Breast epithelium (tissue), 3 donors: ENCODE data around the gene NBPF3.
"Not testable (repeated sequence)": the region's sequence is repeated elsewhere in the genome, so short reads cannot be mapped to it uniquely, and the experiment has no call there.

Source experiments
- CTCF ChIP-seq, 3 donors: fragments of 450-650 bp; IDR thresholded peaks; one replicate each; pipeline ENCODE4 v1.5.1; 2016 to 2017; ENCODE audit warnings: antibody characterized with exemption in 3 of 3, mild to moderate bottlenecking in 3 of 3, moderate library complexity in 3 of 3
- POLR2A ChIP-seq: fragments of 450-650 bp; IDR thresholded peaks from one replicate; pipeline ENCODE4 v1.6.1; 2016; ENCODE audit warnings: antibody characterized with exemption, mild to moderate bottlenecking, moderate library complexity
- POLR2AphosphoS5 ChIP-seq, 3 donors: sonication (generic); formaldehyde crosslinking; IDR thresholded peaks; one replicate each; pipeline ENCODE4 v1.6.1; 2017; ENCODE audit warnings: antibody characterized with exemption in 3 of 3

DNA sequence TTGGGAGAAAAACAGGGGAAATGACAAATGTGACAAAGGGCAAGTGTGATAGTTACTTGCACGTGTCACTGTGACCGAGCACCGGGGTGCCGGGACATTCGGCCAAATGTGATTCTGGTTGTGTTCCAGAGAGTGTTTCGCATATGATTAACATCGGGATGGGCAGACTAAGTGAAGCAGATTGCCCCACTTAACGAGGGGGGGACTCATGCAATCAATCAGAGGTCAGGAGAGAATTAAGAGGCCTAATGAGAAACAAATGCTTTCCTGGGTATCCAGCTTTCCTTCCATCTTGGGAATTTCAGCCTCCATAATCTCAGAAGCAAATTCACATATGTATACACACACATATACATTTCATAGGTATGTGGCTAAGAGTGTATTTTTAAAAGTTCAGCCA lies 18.6 kb upstream of the NBPF3 start:
- TF ChIP-seq CTCF (IDR thresholded peaks at IDR 0.05); POLR2AphosphoS5 (IDR thresholded peaks at IDR 0.05); POLR2A: not testable (repeated sequence)
